Tibial nerve (tissue), 4 donors: Measurements from ENCODE around the gene NTM.

Experiments used
- EP300 ChIP-seq, 2 donors: sonication (generic); formaldehyde crosslinking; IDR thresholded peaks; one replicate each; pipeline ENCODE4 v1.6.1; 2017; ENCODE audit warnings: antibody characterized with exemption in 2 of 2, mild to moderate bottlenecking in 1 of 2
- POLR2A ChIP-seq, 2 donors: fragments of 450-650 bp; IDR thresholded peaks; one replicate each; pipeline ENCODE4 v1.6.1; 2017; ENCODE audit warnings: antibody characterized with exemption in 2 of 2, mild to moderate bottlenecking in 2 of 2, moderate library complexity in 2 of 2
- TF ChIP-seq, protein P1 (sequence below), 5 experiments: fragments of 200-600 bp in 3 of 5; fragments of 450-650 bp in 2 of 5; sonication (generic) in 3 of 5; IDR thresholded peaks; one replicate each; pipeline ENCODE4 v1.5.1; 2016 to 2019; ENCODE audit warnings: antibody characterized with exemption in 5 of 5, mild to moderate bottlenecking in 3 of 5, moderate library complexity in 2 of 5

GRCh38 chr11:132122735-132123134 lies 752.3 kb downstream of the NTM start:
- TF ChIP-seq, protein P1, sequence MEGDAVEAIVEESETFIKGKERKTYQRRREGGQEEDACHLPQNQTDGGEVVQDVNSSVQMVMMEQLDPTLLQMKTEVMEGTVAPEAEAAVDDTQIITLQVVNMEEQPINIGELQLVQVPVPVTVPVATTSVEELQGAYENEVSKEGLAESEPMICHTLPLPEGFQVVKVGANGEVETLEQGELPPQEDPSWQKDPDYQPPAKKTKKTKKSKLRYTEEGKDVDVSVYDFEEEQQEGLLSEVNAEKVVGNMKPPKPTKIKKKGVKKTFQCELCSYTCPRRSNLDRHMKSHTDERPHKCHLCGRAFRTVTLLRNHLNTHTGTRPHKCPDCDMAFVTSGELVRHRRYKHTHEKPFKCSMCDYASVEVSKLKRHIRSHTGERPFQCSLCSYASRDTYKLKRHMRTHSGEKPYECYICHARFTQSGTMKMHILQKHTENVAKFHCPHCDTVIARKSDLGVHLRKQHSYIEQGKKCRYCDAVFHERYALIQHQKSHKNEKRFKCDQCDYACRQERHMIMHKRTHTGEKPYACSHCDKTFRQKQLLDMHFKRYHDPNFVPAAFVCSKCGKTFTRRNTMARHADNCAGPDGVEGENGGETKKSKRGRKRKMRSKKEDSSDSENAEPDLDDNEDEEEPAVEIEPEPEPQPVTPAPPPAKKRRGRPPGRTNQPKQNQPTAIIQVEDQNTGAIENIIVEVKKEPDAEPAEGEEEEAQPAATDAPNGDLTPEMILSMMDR (IDR thresholded peaks at IDR 0.05), result no peak
- no peak for TF ChIP-seq EP300 (IDR thresholded peaks at IDR 0.05)
- no peak for TF ChIP-seq POLR2A (IDR thresholded peaks at IDR 0.05)
